Measurements from ENCODE around the gene CFAP70. TPM values are rescaled to one million over a fixed set of nuclear protein-coding genes. Genes with fewer than 3 reads are reported as not detected.
A peak's percentile ranks its signal among the peaks of the same experiment; 100 is the strongest.
"Not testable (repeated sequence)": the region's sequence is repeated elsewhere in the genome, so short reads cannot be mapped to it uniquely, and the experiment has no call there.

The CFAP70 gene
- total RNA-seq, 1 donor from 2014 or later = 1.6 TPM

GRCh38 chr10:73262105-73262730 lies 96.4 kb downstream of the CFAP70 start:
- Histone ChIP-seq H3K27me3 (ENCODE audit: control insufficient read depth in 3 of 3, insufficient read depth in 3 of 3, low read length in 3 of 3) (no peaks in the 10 kb centered on the region), H3K36me3 (ENCODE audit: control insufficient read depth in 3 of 3, insufficient read depth in 3 of 3, low read length in 3 of 3) (no peaks in the 10 kb centered on the region), H3K27ac (ENCODE audit: low read depth, low read length) (no peak overlapping the region), H3K4me1 (ENCODE audit: control insufficient read depth in 3 of 3, insufficient read depth in 3 of 3, low read length in 3 of 3) (no peaks in the 10 kb centered on the region), H3K9me3 (ENCODE audit: control insufficient read depth in 3 of 3, low read length in 3 of 3) (no peaks in the 10 kb centered on the region), H3K9ac (ENCODE audit: low read depth in 1 of 3, low read length in 3 of 3) (no peak overlapping the region), H3K4me3 (ENCODE audit: low read length in 3 of 3) (no peak overlapping the region)

- Histone ChIP-seq H3K4me1 (ENCODE audit: control insufficient read depth in 3 of 3, insufficient read depth in 3 of 3, low read length in 3 of 3) (no peaks in the 10 kb centered on the region), H3K9ac (ENCODE audit: low read depth in 1 of 3, low read length in 3 of 3) (no peak overlapping the region), H3K9me3 (ENCODE audit: control insufficient read depth in 3 of 3, low read length in 3 of 3) (no peaks in the 10 kb centered on the region), H3K27ac (ENCODE audit: low read depth, low read length) (no peak overlapping the region), H3K36me3 (ENCODE audit: control insufficient read depth in 3 of 3, insufficient read depth in 3 of 3, low read length in 3 of 3) (no peaks in the 10 kb centered on the region), H3K27me3 (ENCODE audit: control insufficient read depth in 3 of 3, insufficient read depth in 3 of 3, low read length in 3 of 3) (no peaks in the 10 kb centered on the region), H3K4me3 (ENCODE audit: low read length in 3 of 3) (no peak overlapping the region)
Measured at GRCh38 chr10:73261362-73261995, 97.2 kb downstream of the CFAP70 start.

GRCh38 chr10:73258612-73259011 lies 100.1 kb downstream of the CFAP70 start:
- H3K27me3 ChIP-seq (ENCODE audit: control insufficient read depth in 3 of 3, insufficient read depth in 3 of 3, low read length in 3 of 3); H3K9me3 ChIP-seq (ENCODE audit: control insufficient read depth in 3 of 3, low read length in 3 of 3); H3K4me3 ChIP-seq (ENCODE audit: low read length in 3 of 3); H3K4me1 ChIP-seq (ENCODE audit: control insufficient read depth in 3 of 3, insufficient read depth in 3 of 3, low read length in 3 of 3); H3K36me3 ChIP-seq (ENCODE audit: control insufficient read depth in 3 of 3, insufficient read depth in 3 of 3, low read length in 3 of 3); H3K27ac ChIP-seq (ENCODE audit: low read depth, low read length); H3K9ac ChIP-seq (ENCODE audit: low read depth in 1 of 3, low read length in 3 of 3): not testable (repeated sequence)

- H3K27ac ChIP-seq (ENCODE audit: low read depth, low read length) = peak overlapping the region; percentile 95
- H3K9ac ChIP-seq (ENCODE audit: low read depth in 1 of 3, low read length in 3 of 3) = peak overlapping the region; percentile 88 to 99 (median 98)
- H3K4me1 ChIP-seq (ENCODE audit: control insufficient read depth in 3 of 3, insufficient read depth in 3 of 3, low read length in 3 of 3) = peaks cover 17 to 36% (median 27%) of the 10 kb centered on the region in 3 donors
- no peaks in the 10 kb centered on the region for H3K9me3 ChIP-seq (ENCODE audit: control insufficient read depth in 3 of 3, low read length in 3 of 3)
- peak overlapping the region; percentile 98 to 100 (median 100) for H3K4me3 ChIP-seq (ENCODE audit: low read length in 3 of 3)
- H3K27me3 ChIP-seq (ENCODE audit: control insufficient read depth in 3 of 3, insufficient read depth in 3 of 3, low read length in 3 of 3) = no peaks in the 10 kb centered on the region
- peaks cover 3 to 20% (median 15%) of the 10 kb centered on the region in 3 donors for H3K36me3 ChIP-seq (ENCODE audit: control insufficient read depth in 3 of 3, insufficient read depth in 3 of 3, low read length in 3 of 3)
Measured at GRCh38 chr10:73253225-73253555, 105.5 kb downstream of the CFAP70 start.

GRCh38 chr10:73252445-73253224 lies 106.0 kb downstream of the CFAP70 start, which contains the start of gene MRPS16:
Gene MRPS16, minus strand, starts transcription at chr10:73252644. Its CDS starts 162 bp downstream, at chr10:73252482.
- peaks cover 3 to 20% (median 15%) of the 10 kb centered on the region in 3 donors for H3K36me3 ChIP-seq (ENCODE audit: control insufficient read depth in 3 of 3, insufficient read depth in 3 of 3, low read length in 3 of 3)
- peak within 1 kb of the TSS; percentile 95 for H3K27ac ChIP-seq (ENCODE audit: low read depth, low read length)
- H3K9ac ChIP-seq (ENCODE audit: low read depth in 1 of 3, low read length in 3 of 3) = peak within 1 kb of the TSS; percentile 88 to 99 (median 98)
- H3K4me3 ChIP-seq (ENCODE audit: low read length in 3 of 3) = peak within 1 kb of the TSS; percentile 98 to 100 (median 100)
- no peaks in the 10 kb centered on the region for H3K9me3 ChIP-seq (ENCODE audit: control insufficient read depth in 3 of 3, low read length in 3 of 3)
- peaks cover 22 to 41% (median 31%) of the 10 kb centered on the region in 3 donors for H3K4me1 ChIP-seq (ENCODE audit: control insufficient read depth in 3 of 3, insufficient read depth in 3 of 3, low read length in 3 of 3)
- no peaks in the 10 kb centered on the region for H3K27me3 ChIP-seq (ENCODE audit: control insufficient read depth in 3 of 3, insufficient read depth in 3 of 3, low read length in 3 of 3)

GRCh38 chr10:73251683-73252444 lies 106.8 kb downstream of the CFAP70 start:
- H3K27me3 ChIP-seq (ENCODE audit: control insufficient read depth in 3 of 3, insufficient read depth in 3 of 3, low read length in 3 of 3) = no peaks in the 10 kb centered on the region
- peak overlapping the region; percentile 98 to 100 (median 100) for H3K4me3 ChIP-seq (ENCODE audit: low read length in 3 of 3)
- peak overlapping the region; percentile 88 to 99 (median 98) for H3K9ac ChIP-seq (ENCODE audit: low read depth in 1 of 3, low read length in 3 of 3)
- peak overlapping the region; percentile 95 for H3K27ac ChIP-seq (ENCODE audit: low read depth, low read length)
- peaks cover 3 to 20% (median 15%) of the 10 kb centered on the region in 3 donors for H3K36me3 ChIP-seq (ENCODE audit: control insufficient read depth in 3 of 3, insufficient read depth in 3 of 3, low read length in 3 of 3)
- no peaks in the 10 kb centered on the region for H3K9me3 ChIP-seq (ENCODE audit: control insufficient read depth in 3 of 3, low read length in 3 of 3)
- H3K4me1 ChIP-seq (ENCODE audit: control insufficient read depth in 3 of 3, insufficient read depth in 3 of 3, low read length in 3 of 3) = peaks cover 24 to 46% (median 33%) of the 10 kb centered on the region in 3 donors

- H3K27ac ChIP-seq (ENCODE audit: low read depth, low read length) = no peak overlapping the region
- H3K4me1 ChIP-seq (ENCODE audit: control insufficient read depth in 3 of 3, insufficient read depth in 3 of 3, low read length in 3 of 3) = peaks cover 25 to 54% (median 38%) of the 10 kb centered on the region in 3 donors
- H3K36me3 ChIP-seq (ENCODE audit: control insufficient read depth in 3 of 3, insufficient read depth in 3 of 3, low read length in 3 of 3) = peaks cover 7 to 32% (median 26%) of the 10 kb centered on the region in 3 donors
- no peak overlapping the region for H3K9ac ChIP-seq (ENCODE audit: low read depth in 1 of 3, low read length in 3 of 3)
- no peaks in the 10 kb centered on the region for H3K27me3 ChIP-seq (ENCODE audit: control insufficient read depth in 3 of 3, insufficient read depth in 3 of 3, low read length in 3 of 3)
- no peaks in the 10 kb centered on the region for H3K9me3 ChIP-seq (ENCODE audit: control insufficient read depth in 3 of 3, low read length in 3 of 3)
- no peak overlapping the region for H3K4me3 ChIP-seq (ENCODE audit: low read length in 3 of 3)
Measured at GRCh38 chr10:73248259-73248724, 110.4 kb downstream of the CFAP70 start.

GRCh38 chr10:73247509-73248258 lies 111.0 kb downstream of the CFAP70 start:
- H3K4me3 ChIP-seq (ENCODE audit: low read length in 3 of 3) = peak overlapping the region; percentile 86 to 94 (median 86)
- H3K4me1 ChIP-seq (ENCODE audit: control insufficient read depth in 3 of 3, insufficient read depth in 3 of 3, low read length in 3 of 3) = peaks cover 22 to 49% (median 32%) of the 10 kb centered on the region in 3 donors
- H3K27ac ChIP-seq (ENCODE audit: low read depth, low read length) = peak overlapping the region; percentile 85
- no peaks in the 10 kb centered on the region for H3K9me3 ChIP-seq (ENCODE audit: control insufficient read depth in 3 of 3, low read length in 3 of 3)
- H3K27me3 ChIP-seq (ENCODE audit: control insufficient read depth in 3 of 3, insufficient read depth in 3 of 3, low read length in 3 of 3) = no peaks in the 10 kb centered on the region
- peak overlapping the region; percentile 71 to 86 (median 86) for H3K9ac ChIP-seq (ENCODE audit: low read depth in 1 of 3, low read length in 3 of 3)
- H3K36me3 ChIP-seq (ENCODE audit: control insufficient read depth in 3 of 3, insufficient read depth in 3 of 3, low read length in 3 of 3) = peaks cover 7 to 37% (median 32%) of the 10 kb centered on the region in 3 donors
